Epithelial cell of proximal tubule (primary cell): ENCODE measurements around the gene SLC37A4. TPM values are rescaled to one million over a fixed set of nuclear protein-coding genes. Genes with fewer than 3 reads are reported as not detected.
"Not testable (repeated sequence)": the region's sequence is repeated elsewhere in the genome, so short reads cannot be mapped to it uniquely, and the experiment has no call there.

Source experiments
- DNase-seq: peaks from one replicate; pipeline ENCODE4 v3.0.0-alpha.2; 2011; ENCODE audit warnings: low read depth
- H3K4me3 ChIP-seq: 2 replicates; pipeline ENCODE4 v1.5.1; 2011; ENCODE audit warnings: low read depth, mild to moderate bottlenecking, low read length
- total RNA-seq: library from RNA; depleted of rRNA; stranded (reverse); fragments of >200 nt; gene quantifications from 2 replicates; pipeline ENCODE4 v1.2.3, GENCODE V29; 2015
- TF ChIP-seq, protein P1 (sequence below): conservative IDR thresholded peaks from 2 replicates; pipeline ENCODE4 v1.5.1; 2012; ENCODE audit warnings: low read depth, mild to moderate bottlenecking, low read length

Gene SLC37A4
- total RNA-seq, 1 donor from 2014 or later = 59.2 TPM

DNA sequence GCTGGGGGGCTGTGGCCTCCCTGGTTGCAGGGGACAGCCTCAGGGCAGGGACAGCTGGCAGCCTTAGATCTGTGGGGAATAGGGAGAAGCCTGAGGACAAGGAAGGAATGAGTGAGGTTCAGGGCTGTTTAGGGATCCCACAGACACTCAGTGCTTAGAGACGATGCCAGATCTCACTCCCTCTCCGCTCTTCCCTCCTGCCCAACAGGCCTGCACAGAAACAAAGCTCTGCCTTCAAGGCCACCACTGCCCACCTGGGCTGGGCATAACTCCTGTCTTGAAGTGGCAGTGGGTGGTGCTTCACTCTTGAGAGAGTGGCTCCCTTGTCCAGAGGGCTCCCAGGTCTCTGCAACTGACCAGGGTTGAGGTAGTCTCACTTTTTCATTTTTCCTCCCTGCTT lies 45.9 kb downstream of the SLC37A4 start:
- H3K4me3 ChIP-seq = no peak overlapping the region
- TF ChIP-seq, protein P1, sequence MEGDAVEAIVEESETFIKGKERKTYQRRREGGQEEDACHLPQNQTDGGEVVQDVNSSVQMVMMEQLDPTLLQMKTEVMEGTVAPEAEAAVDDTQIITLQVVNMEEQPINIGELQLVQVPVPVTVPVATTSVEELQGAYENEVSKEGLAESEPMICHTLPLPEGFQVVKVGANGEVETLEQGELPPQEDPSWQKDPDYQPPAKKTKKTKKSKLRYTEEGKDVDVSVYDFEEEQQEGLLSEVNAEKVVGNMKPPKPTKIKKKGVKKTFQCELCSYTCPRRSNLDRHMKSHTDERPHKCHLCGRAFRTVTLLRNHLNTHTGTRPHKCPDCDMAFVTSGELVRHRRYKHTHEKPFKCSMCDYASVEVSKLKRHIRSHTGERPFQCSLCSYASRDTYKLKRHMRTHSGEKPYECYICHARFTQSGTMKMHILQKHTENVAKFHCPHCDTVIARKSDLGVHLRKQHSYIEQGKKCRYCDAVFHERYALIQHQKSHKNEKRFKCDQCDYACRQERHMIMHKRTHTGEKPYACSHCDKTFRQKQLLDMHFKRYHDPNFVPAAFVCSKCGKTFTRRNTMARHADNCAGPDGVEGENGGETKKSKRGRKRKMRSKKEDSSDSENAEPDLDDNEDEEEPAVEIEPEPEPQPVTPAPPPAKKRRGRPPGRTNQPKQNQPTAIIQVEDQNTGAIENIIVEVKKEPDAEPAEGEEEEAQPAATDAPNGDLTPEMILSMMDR = no peak
- DNase-seq = no peak

DNA sequence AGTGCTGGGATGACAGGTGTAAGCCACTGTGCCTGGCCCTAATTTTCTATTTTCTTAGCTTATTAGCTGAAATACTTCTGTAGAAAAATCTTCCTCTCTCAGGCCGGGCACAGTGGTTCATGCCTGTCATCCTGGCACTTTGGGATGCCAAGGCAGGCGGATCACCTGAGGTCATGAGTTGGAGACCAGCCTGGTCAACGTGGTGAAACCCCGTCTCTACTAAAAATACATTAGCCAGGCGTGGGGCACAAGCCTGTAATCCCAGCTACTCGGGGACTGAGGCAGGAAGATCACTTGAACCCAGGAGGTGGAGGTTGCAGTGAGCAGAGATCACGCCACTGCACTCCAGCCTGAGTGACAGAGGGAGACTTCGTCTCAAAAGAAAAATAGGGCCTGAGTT lies 46.3 kb downstream of the SLC37A4 start:
- not testable (repeated sequence) for DNase-seq, H3K4me3 ChIP-seq

DNA sequence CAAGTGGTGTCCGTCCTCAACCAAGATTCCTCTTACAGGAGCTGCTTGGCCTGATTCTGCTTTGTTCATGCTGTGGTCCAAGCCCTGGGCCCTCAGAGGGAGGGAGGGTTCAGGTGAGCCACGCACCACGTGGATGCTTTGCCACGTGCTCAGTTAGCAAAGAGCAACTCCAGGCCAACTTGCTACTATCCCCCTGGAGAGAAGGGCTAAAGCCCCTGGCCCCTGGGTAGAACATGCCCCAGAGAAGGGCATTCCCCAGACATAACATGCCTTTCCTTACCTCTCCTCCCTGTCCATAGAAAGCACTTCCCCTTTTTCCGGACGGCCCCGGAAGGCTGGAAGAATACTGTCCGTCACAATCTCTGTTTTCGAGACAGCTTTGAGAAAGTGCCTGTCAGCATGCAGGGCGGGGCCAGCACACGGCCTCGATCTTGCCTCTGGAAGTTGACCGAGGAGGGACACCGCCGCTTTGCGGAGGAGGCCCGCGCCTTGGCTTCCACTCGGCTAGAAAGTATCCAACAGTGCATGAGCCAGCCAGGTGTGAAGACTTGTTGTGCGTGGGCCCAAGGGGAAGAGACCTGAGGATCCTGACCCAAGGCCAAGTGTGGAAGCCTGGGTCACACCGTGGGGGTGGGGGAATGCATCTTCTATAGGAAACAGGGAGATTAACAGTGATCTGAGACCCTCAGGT lies 50.3 kb downstream of the SLC37A4 start:
- DNase-seq = no peak
- no peak overlapping the region for H3K4me3 ChIP-seq
- TF ChIP-seq, protein P1 = no peak

DNA sequence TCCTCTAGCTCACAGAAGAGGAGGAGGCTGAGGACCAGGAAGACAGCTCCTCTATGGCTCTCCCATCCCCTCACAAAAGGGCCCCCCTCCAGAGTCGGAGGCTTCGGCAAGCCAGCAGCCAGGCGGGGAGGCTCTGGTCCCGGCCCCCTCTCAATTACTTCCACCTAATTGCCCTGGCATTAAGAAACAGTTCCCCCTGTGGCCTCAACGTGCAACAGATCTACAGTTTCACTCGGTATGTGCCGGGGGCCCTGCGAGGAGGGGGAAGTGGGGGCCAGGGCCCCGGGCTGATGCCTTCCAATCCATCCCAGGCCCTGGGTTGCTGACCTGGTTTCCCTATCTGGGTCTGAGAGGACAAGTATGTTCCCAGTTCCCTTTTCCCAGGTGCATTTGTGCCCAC lies 51.2 kb downstream of the SLC37A4 start:
- H3K4me3 ChIP-seq = no peak overlapping the region
- TF ChIP-seq, protein P1 = no peak
- no peak for DNase-seq

DNA sequence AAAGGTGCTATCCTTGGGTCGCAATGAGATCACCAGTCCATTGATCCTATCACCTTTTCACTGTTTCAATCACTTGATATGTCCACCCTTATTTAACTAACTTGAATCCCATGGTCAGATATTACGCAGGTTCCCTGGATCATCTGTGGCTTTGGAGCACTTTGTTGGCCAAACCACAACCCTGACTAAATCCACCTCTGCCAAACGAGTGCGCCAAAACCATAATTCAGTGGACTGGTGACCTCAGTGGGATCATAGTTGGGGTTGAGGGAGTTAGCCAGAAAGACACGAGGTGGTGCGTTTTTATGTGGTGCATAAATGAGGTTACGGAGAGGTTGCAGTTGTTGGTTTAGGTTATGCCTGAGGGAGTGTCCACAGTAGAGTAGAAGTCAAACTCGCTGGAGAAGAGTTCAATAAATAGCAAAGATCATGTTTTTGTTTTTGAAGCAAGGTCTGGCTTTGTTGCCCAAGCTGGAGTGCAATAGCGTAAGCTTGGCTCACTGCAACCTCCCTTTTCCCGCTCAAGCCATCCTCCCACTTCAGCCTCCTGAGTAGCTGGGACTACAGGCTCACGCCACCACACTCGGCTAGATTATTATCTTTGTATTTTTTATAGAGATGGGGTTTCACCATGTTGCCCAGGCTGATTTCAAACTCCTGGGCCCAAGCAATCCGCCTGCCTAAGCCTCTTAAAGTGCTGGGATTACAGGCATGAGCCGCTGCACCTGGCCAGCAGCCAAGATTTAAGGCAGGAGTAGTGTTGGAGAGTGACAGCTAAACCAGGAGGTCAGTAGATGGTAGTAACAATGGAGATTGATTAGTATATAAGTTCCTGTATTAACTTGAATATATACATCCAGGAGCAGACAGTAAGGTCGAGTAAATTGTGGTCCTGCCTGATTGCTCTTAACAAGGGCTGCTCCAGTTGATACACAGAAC lies 54.6 kb downstream of the SLC37A4 start:
- no peak for DNase-seq
- H3K4me3 ChIP-seq = no peak overlapping the region
- TF ChIP-seq, protein P1 = no peak

Other genes with a start within 250 kb of the SLC37A4 start
- 32.6 and 36.5 TPM in 2 replicates for gene DDX6, start 239.7 kb downstream of the SLC37A4 start, total RNA-seq
- not detected in 2 replicates for gene CXCR5, start 147.0 kb downstream of the SLC37A4 start, total RNA-seq
- gene BCL9L, start 105.0 kb downstream of the SLC37A4 start, total RNA-seq = 20.7 and 25.7 TPM in 2 replicates
- 0.14 TPM in 1 of 2 replicates, not detected in the other for gene UPK2, start 74.6 kb downstream of the SLC37A4 start, total RNA-seq
- not detected in 2 replicates for gene FOXR1, start 59.1 kb downstream of the SLC37A4 start, total RNA-seq
- gene CENATAC, start 32.7 kb downstream of the SLC37A4 start, total RNA-seq = 13.0 and 14.1 TPM in 2 replicates
- gene RPS25, start 12.5 kb downstream of the SLC37A4 start, total RNA-seq = 1,815 and 2,833 TPM in 2 replicates
- 116 and 155 TPM in 2 replicates for gene TRAPPC4, start 12.1 kb downstream of the SLC37A4 start, total RNA-seq
- gene HYOU1, start 26.3 kb upstream of the SLC37A4 start, total RNA-seq = 115 and 135 TPM in 2 replicates
- 13.1 and 19.2 TPM in 2 replicates for gene VPS11, start 36.9 kb upstream of the SLC37A4 start, total RNA-seq
- 17.0 and 37.1 TPM in 2 replicates for gene HMBS, start 54.0 kb upstream of the SLC37A4 start, total RNA-seq
- gene DPAGT1, start 71.0 kb upstream of the SLC37A4 start, total RNA-seq = 24.8 and 32.3 TPM in 2 replicates
- gene C2CD2L, start 76.5 kb upstream of the SLC37A4 start, total RNA-seq = 6.1 and 8.2 TPM in 2 replicates
- 11.9 and 13.7 TPM in 2 replicates for gene HINFP, start 90.7 kb upstream of the SLC37A4 start, total RNA-seq
- gene ABCG4, start 118.2 kb upstream of the SLC37A4 start, total RNA-seq = under 0.01 TPM in 1 of 2 replicates, not detected in the other
- gene NLRX1, start 137.8 kb upstream of the SLC37A4 start, total RNA-seq = 13.2 and 14.7 TPM in 2 replicates
- not detected in 2 replicates for gene NHERF4, start 154.6 kb upstream of the SLC37A4 start, total RNA-seq
- gene CBL, start 175.5 kb upstream of the SLC37A4 start, total RNA-seq = 11.2 and 17.4 TPM in 2 replicates